Astrocyte (in vitro differentiated cells and primary cell): ENCODE data around the gene TRIM59.

ENCODE experiments used
- EZH2 ChIP-seq: IDR thresholded peaks from 2 replicates; pipeline ENCODE4 v1.6.1; 2012; ENCODE audit warnings: mild to moderate bottlenecking, low read length, inconsistent platforms; ENCODE audit not compliant: insufficient read depth
- TF ChIP-seq, protein P1 (sequence below): IDR thresholded peaks from 2 replicates; pipeline ENCODE4 v1.5.1; 2011; ENCODE audit warnings: low read depth, mild to moderate bottlenecking, inconsistent platforms, low read length, moderate library complexity; ENCODE audit not compliant: insufficient read depth

DNA sequence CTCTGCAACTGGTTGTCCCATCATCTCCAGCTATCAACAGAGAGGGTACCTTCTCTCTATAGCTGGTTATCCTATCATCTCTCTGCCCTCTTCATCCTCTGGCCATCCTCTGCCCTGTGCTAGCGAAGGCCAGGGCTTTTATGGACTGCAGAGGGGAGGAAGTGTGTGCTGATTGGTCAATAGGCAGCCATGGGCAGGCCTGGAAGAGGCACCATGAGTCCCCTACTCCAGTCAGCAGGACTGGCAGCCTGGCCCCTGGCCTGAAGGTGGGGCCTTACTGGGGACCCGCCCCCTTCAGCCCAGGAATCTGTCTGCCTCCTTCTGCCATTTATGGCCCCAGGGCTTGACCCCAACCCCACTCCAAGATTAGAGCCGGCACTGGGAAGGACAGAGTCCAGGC, 10.4 kb upstream of the TRIM59 start:
- TF ChIP-seq, protein P1, sequence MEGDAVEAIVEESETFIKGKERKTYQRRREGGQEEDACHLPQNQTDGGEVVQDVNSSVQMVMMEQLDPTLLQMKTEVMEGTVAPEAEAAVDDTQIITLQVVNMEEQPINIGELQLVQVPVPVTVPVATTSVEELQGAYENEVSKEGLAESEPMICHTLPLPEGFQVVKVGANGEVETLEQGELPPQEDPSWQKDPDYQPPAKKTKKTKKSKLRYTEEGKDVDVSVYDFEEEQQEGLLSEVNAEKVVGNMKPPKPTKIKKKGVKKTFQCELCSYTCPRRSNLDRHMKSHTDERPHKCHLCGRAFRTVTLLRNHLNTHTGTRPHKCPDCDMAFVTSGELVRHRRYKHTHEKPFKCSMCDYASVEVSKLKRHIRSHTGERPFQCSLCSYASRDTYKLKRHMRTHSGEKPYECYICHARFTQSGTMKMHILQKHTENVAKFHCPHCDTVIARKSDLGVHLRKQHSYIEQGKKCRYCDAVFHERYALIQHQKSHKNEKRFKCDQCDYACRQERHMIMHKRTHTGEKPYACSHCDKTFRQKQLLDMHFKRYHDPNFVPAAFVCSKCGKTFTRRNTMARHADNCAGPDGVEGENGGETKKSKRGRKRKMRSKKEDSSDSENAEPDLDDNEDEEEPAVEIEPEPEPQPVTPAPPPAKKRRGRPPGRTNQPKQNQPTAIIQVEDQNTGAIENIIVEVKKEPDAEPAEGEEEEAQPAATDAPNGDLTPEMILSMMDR, result no peak
- no peak for TF ChIP-seq EZH2
